ENCODE data around the gene ST3GAL4. TPM values are rescaled to one million over a fixed set of nuclear protein-coding genes. Genes with fewer than 3 reads are reported as not detected.

ST3GAL4 gene
- total RNA-seq, 1 experiment from 2014 or later: 13.1 TPM

GRCh38 chr11:126331286-126331685 is 24.2 kb upstream of the ST3GAL4 start:
- no peak overlapping the region for H3K9ac ChIP-seq (ENCODE audit: low read length)
- H3K36me3 ChIP-seq (ENCODE audit: control insufficient read depth in 1 of 2, insufficient read depth in 2 of 2, low read length in 2 of 2): no peaks in the 10 kb centered on the region
- ATAC-seq (no peak), DNase-seq (ENCODE audit: low read depth, low spot score) (no peak)
- H3K4me3 ChIP-seq (replicated peaks in 1 of 2; ENCODE audit: low read depth in 1 of 2, low read length in 2 of 2): no peak overlapping the region
- no peaks in the 10 kb centered on the region for H3K27me3 ChIP-seq (ENCODE audit: insufficient read depth, low read length)
- peaks cover 0 to 10% of the 10 kb centered on the region in 2 experiments; a peak in 2 of 4 replicates for H3K4me1 ChIP-seq (ENCODE audit: control insufficient read depth in 1 of 2, insufficient read depth in 2 of 2, low read length in 2 of 2)
- no peak overlapping the region for H3K4me2 ChIP-seq (ENCODE audit: low read length)
- no peaks in the 10 kb centered on the region for H3K9me3 ChIP-seq (ENCODE audit: control insufficient read depth in 1 of 2, insufficient read depth in 1 of 2, low read depth in 1 of 2, low read length in 2 of 2)
- TF ChIP-seq JUND (IDR thresholded peaks at IDR 0.05) (no peak), ZFX (IDR thresholded peaks at IDR 0.05) (no peak), MAX (IDR thresholded peaks at IDR 0.05) (no peak), REST (IDR thresholded peaks at IDR 0.05; ENCODE audit: low read depth) (no peak), TCF7L2 (IDR thresholded peaks at IDR 0.05; ENCODE audit: borderline replicate concordance, extremely low read depth, insufficient read depth, insufficient read length) (no peak), SRF (IDR thresholded peaks at IDR 0.05; ENCODE audit: low read depth) (no peak), CBX3 (IDR thresholded peaks at IDR 0.05; ENCODE audit: low read depth) (no peak), POLR2AphosphoS5 (IDR thresholded peaks at IDR 0.05; ENCODE audit: low read depth, low read length) (no peak), ZBTB33 (IDR thresholded peaks at IDR 0.05; ENCODE audit: extremely low read depth, insufficient replicate concordance, low read length) (no peak)
- H3K27ac ChIP-seq (ENCODE audit: low read depth, low read length): no peak overlapping the region
- POLR2A ChIA-PET: no interaction called here
- no peaks in the 10 kb centered on the region for H3K79me2 ChIP-seq (ENCODE audit: insufficient read depth, low read length)
- no peak overlapping the region for H2AFZ ChIP-seq (ENCODE audit: low read depth, low read length, poor library complexity, severe bottlenecking)
- RAD21 ChIA-PET (ENCODE audit: low non-redundant PET in 1 of 2, low total read pairs in 2 of 2, uncharacterized antibody in 2 of 2, unreplicated experiment in 2 of 2): no interaction called here
- no TSS peak for BruUV-seq (replicated peaks)
- no peaks in the 10 kb centered on the region for H4K20me1 ChIP-seq (ENCODE audit: insufficient read depth)
- intact Hi-C loops (cut with micrococcal nuclease): no loop called here
- CTCF ChIA-PET: no interaction called here
- H3K9me2 ChIP-seq (ENCODE audit: insufficient read depth): no peaks in the 10 kb centered on the region

Measured in HCT116 (cell line).